KMS-11 (cell line): ENCODE data around the gene FOXL1.

Source experiments
- H2AFZ ChIP-seq: fragments of 200-600 bp; sonication (generic); 2 replicates; pipeline ENCODE4 v1.6.1; 2016; ENCODE audit warnings: antibody characterized with exemption, mixed run types, low read depth
- H3K27ac ChIP-seq: fragments of 200-600 bp; sonication (generic); 2 replicates; pipeline ENCODE4 v1.6.1; 2016; ENCODE audit warnings: mild to moderate bottlenecking, mixed run types
- H3K27me3 ChIP-seq: fragments of 200-600 bp; sonication (generic); 2 replicates; pipeline ENCODE4 v1.6.1; 2017; ENCODE audit warnings: mild to moderate bottlenecking, low read depth, mixed run types, moderate library complexity; ENCODE audit not compliant: insufficient read depth
- H3K36me3 ChIP-seq: fragments of 200-600 bp; sonication (generic); 2 replicates; pipeline ENCODE4 v1.6.1; 2017; ENCODE audit warnings: mild to moderate bottlenecking, mixed run types; ENCODE audit not compliant: insufficient read depth
- H3K4me1 ChIP-seq: fragments of 200-600 bp; sonication (generic); 2 replicates; pipeline ENCODE4 v1.6.1; 2016; ENCODE audit warnings: mild to moderate bottlenecking, low read depth, mixed run types; ENCODE audit not compliant: poor library complexity, severe bottlenecking
- H3K4me2 ChIP-seq: fragments of 200-600 bp; sonication (generic); 2 replicates; pipeline ENCODE4 v1.7.0; 2016; ENCODE audit warnings: mild to moderate bottlenecking, mixed run types
- H3K4me3 ChIP-seq: fragments of 200-600 bp; sonication (generic); IDR thresholded peaks from 2 replicates; pipeline ENCODE4 v1.6.1; 2017; ENCODE audit warnings: low read depth, low read length, mixed read lengths; ENCODE audit not compliant: insufficient read depth
- H3K79me2 ChIP-seq: fragments of 200-600 bp; sonication (generic); 2 replicates; pipeline ENCODE4 v1.6.1; 2016; ENCODE audit warnings: low read depth, mixed run types; ENCODE audit not compliant: insufficient read depth
- H3K9ac ChIP-seq: fragments of 200-600 bp; sonication (generic); 2 replicates; pipeline ENCODE4 v1.6.1; 2016; ENCODE audit warnings: mild to moderate bottlenecking, mixed run types
- H4K20me1 ChIP-seq: fragments of 200-600 bp; sonication (generic); 2 replicates; pipeline ENCODE4 v1.6.1; 2016; ENCODE audit warnings: mild to moderate bottlenecking, mixed run types; ENCODE audit not compliant: insufficient read depth
- CTCF ChIP-seq: fragments of 200-600 bp; sonication (generic); conservative IDR thresholded peaks from 2 replicates; pipeline ENCODE4 v1.6.1; 2017; ENCODE audit warnings: low read depth, mild to moderate bottlenecking, antibody characterized with exemption, low read length, moderate library complexity, mixed read lengths

The FOXL1 gene

DNA sequence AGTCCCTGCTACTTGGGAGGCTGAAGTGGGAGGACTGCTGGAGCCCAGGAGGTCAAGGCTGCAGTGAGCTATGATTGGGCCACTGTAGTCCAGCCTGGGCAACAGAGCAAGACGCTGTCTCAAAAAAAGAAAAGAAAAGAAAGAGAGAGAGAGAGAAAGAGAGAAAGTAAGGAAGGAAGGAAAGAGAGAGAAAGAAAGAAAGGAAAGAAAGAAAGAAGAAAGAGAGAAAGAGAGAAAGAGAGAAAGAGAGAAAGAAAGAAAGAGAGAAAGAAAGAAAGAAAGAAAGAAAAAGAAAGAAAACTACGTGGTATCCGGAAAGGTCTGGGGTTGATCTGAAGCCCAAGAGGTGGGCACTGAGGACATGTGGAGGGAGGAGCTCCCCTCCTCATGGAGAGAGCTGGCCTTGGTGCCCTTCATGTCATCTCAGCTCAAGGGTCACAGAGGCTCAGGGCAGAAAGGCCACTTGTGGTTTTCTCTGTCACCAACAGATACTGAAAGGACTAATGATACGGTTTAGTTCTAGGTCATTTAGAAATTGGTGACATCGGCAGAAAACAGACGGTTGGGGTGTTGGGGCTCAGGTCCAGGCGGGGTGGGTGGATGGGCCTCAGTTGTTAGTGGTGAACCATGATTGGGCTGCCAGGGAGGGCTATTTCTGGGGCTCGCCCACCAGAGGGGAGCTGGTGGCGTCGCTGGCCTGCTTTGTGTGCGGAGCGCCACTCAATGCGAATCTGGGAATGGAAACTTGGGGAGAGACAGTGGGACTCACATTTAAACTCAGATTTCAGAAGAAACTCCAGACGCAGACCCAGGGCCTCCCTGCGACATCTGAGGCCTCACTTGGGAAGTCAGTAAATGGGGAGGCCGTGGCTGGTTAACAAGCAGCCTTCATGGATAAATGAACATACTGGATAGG lies 44.6 kb downstream of the FOXL1 start:
- Histone ChIP-seq H3K36me3 (no peaks in the 10 kb centered on the region), H4K20me1 (no peaks in the 10 kb centered on the region), H3K4me2 (no peak overlapping the region), H3K79me2 (no peaks in the 10 kb centered on the region), H3K9ac (no peak overlapping the region), H3K4me1 (peaks cover 6% of the 10 kb centered on the region), H3K27me3 (peaks cover 5% of the 10 kb centered on the region; the same call in 1 of the 2 replicates), H3K27ac (no peak overlapping the region), H3K4me3 (no peak overlapping the region), H2AFZ (no peak overlapping the region)
- no peak for TF ChIP-seq CTCF

GRCh38 chr16:86625029-86625428 lies 46.7 kb downstream of the FOXL1 start:
- no peak overlapping the region for H3K4me2 ChIP-seq
- TF ChIP-seq CTCF = no peak
- no peaks in the 10 kb centered on the region for H4K20me1 ChIP-seq
- H2AFZ ChIP-seq = no peak overlapping the region
- no peaks in the 10 kb centered on the region; the same call in 1 of the 2 replicates for H3K27me3 ChIP-seq
- H3K27ac ChIP-seq = no peak overlapping the region
- H3K4me3 ChIP-seq = no peak overlapping the region
- no peaks in the 10 kb centered on the region for H3K36me3 ChIP-seq
- peaks cover 20% of the 10 kb centered on the region for H3K4me1 ChIP-seq
- H3K79me2 ChIP-seq = no peaks in the 10 kb centered on the region
- H3K9ac ChIP-seq = no peak overlapping the region

DNA sequence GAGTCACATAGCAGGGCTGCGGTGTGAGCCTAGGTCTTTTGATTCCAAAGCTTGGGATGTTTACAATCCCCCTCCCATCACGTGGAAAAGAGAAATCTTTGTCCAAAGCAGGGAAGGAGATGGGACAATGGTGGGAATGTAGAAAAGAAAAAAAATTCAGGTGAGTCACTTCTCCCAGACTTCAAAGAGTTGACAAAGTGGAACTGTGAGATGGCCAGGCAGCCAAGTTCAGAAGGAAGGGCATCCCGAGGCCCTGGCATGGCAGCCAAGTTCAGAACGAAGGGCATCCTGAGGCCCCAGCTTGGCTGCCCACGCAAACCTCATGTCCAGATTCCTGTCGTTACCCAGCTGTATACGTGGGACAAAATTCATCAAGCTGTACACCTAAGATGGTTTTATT lies 47.5 kb downstream of the FOXL1 start:
- no peaks in the 10 kb centered on the region for H3K36me3 ChIP-seq
- no peak overlapping the region for H3K4me2 ChIP-seq
- H3K27ac ChIP-seq = no peak overlapping the region
- no peaks in the 10 kb centered on the region for H4K20me1 ChIP-seq
- H3K9ac ChIP-seq = no peak overlapping the region
- no peaks in the 10 kb centered on the region for H3K79me2 ChIP-seq
- peaks cover 20% of the 10 kb centered on the region for H3K4me1 ChIP-seq
- H3K4me3 ChIP-seq = no peak overlapping the region
- no peak for TF ChIP-seq CTCF
- H3K27me3 ChIP-seq = no peaks in the 10 kb centered on the region; the same call in 1 of the 2 replicates
- H2AFZ ChIP-seq = no peak overlapping the region

DNA sequence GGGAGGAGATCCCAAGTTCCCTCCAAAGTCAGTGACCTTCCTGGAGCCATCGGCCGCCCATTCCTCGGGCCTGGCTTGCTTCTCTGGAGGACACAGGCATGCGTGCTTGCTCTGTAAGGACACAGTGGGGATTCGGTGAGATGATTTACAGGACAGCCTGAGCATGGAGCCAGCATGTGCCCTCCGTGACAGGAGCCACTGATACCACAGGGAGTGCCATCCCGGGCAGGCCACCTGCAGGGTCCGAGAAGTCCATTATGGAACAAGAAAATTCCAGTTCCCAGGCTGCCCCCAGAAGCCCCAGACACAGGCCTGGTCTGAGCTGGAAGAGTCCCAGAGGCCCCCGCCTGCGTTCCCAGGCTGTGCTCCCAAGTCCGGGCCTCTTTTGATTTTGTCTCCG lies 47.9 kb downstream of the FOXL1 start:
- H3K27ac ChIP-seq = no peak overlapping the region
- H3K4me2 ChIP-seq = no peak overlapping the region
- H4K20me1 ChIP-seq = no peaks in the 10 kb centered on the region
- H3K36me3 ChIP-seq = no peaks in the 10 kb centered on the region
- no peaks in the 10 kb centered on the region; the same call in 1 of the 2 replicates for H3K27me3 ChIP-seq
- H3K9ac ChIP-seq = no peak overlapping the region
- TF ChIP-seq CTCF = no peak
- no peak overlapping the region for H2AFZ ChIP-seq
- H3K4me1 ChIP-seq = peaks cover 20% of the 10 kb centered on the region
- no peak overlapping the region for H3K4me3 ChIP-seq
- H3K79me2 ChIP-seq = no peaks in the 10 kb centered on the region
